H1 (cell line): ENCODE results near the gene CDC42. TPM values are rescaled to one million over a fixed set of nuclear protein-coding genes. Genes with fewer than 3 reads are reported as not detected.

Experiments
- CTCF ChIA-PET: fragments of 300-600 bp; sonication (Branson Sonifier 250); formaldehyde crosslinking; loops from one replicate; lab custom pipeline; 2021; ENCODE audit not compliant: partially characterized antibody; lab: Charles Lee
- POLR2A ChIA-PET: fragments of 300-600 bp; sonication (Branson Sonifier 250); formaldehyde crosslinking; loops from one replicate; lab custom pipeline; 2021; ENCODE audit warnings: inconsistent platforms; ENCODE audit not compliant: partially characterized antibody; lab: Charles Lee
- DNase-seq, 2 experiments: peaks; one replicate each; pipeline versions ENCODE4 v3.0.0 to v3.0.0-alpha.2; 2010 to 2022; ENCODE audit warnings: low spot score in 2 of 2, low read depth in 1 of 2, mixed read lengths in 1 of 2
- FAIRE-seq: peaks from 2 replicates; lab custom pipeline; 2011; peaks lifted over from hg19 to GRCh38; lab: Jason Lieb, UNC
- H2AFZ ChIP-seq: 2 replicates; pipeline ENCODE4 v1.8.1; 2012; ENCODE audit warnings: low read length, inconsistent platforms
- H2AK5ac ChIP-seq: 2 replicates; pipeline ENCODE4 v1.6.1; 2013; ENCODE audit warnings: low read depth, low read length
- H2BK120ac ChIP-seq: replicated peaks from 2 replicates; pipeline ENCODE3; 2013; ENCODE audit warnings: low read depth, low read length, inconsistent platforms
- H2BK12ac ChIP-seq: 2 replicates; pipeline ENCODE4 v1.6.1; 2013; ENCODE audit warnings: low read depth, low read length
- H2BK15ac ChIP-seq: 2 replicates; pipeline ENCODE4 v1.6.1; 2013; ENCODE audit warnings: low read length
- H2BK20ac ChIP-seq: 2 replicates; pipeline ENCODE4 v1.6.1; 2013; ENCODE audit warnings: low read length
- H2BK5ac ChIP-seq: 2 replicates; pipeline ENCODE4 v1.6.1; 2013; ENCODE audit warnings: low read depth, low read length
- H3K14ac ChIP-seq: 2 replicates; pipeline ENCODE4 v1.6.1; 2013; ENCODE audit warnings: inconsistent platforms; ENCODE audit not compliant: insufficient read length
- H3K18ac ChIP-seq: 2 replicates; pipeline ENCODE4 v1.6.1; 2013; ENCODE audit warnings: low read length; ENCODE audit errors: extremely low read depth
- H3K23ac ChIP-seq: 2 replicates; pipeline ENCODE4 v1.6.1; 2013; ENCODE audit warnings: inconsistent platforms; ENCODE audit not compliant: insufficient read length
- H3K23me2 ChIP-seq: 2 replicates; pipeline ENCODE4 v1.6.1; 2013; ENCODE audit warnings: low read depth, low read length
- H3K27ac ChIP-seq: 2 replicates; pipeline ENCODE4 v1.6.1; 2011; ENCODE audit warnings: low read depth, low read length, inconsistent platforms
- H3K27me3 ChIP-seq, 4 experiments: replicated peaks in 1 of 4; 1 replicate in 1 of 4; 2 replicates in 3 of 4; pipeline versions ENCODE4 v1.6.1 to v1.8.1; 2011 to 2013; ENCODE audit warnings: low read length in 3 of 4, mild to moderate bottlenecking in 3 of 4, inconsistent platforms in 2 of 4, mixed read lengths in 2 of 4, moderate library complexity in 1 of 4; ENCODE audit not compliant: control insufficient read depth in 3 of 4, insufficient read depth in 3 of 4; ENCODE audit errors: extremely low read depth in 1 of 4
- H3K36me3 ChIP-seq, 4 experiments: 2 replicates each; pipeline versions ENCODE4 v1.6.1 to v1.8.1; 2011 to 2013; ENCODE audit warnings: mild to moderate bottlenecking in 4 of 4, low read length in 3 of 4, moderate library complexity in 2 of 4, control low read depth in 1 of 4, inconsistent platforms in 1 of 4; ENCODE audit not compliant: insufficient read depth in 4 of 4, control insufficient read depth in 2 of 4
- H3K4ac ChIP-seq: replicated peaks from 2 replicates; pipeline ENCODE3; 2013; ENCODE audit warnings: low read length, low read depth, mixed read lengths, inconsistent platforms; ENCODE audit not compliant: insufficient read length
- H3K4me1 ChIP-seq, 4 experiments: replicated peaks in 1 of 4; 1 replicate in 1 of 4; 2 replicates in 3 of 4; pipeline versions ENCODE4 v1.6.1 to v1.8.1; 2011 to 2013; ENCODE audit warnings: low read length in 3 of 4, inconsistent platforms in 2 of 4, mixed read lengths in 1 of 4; ENCODE audit not compliant: insufficient read depth in 4 of 4, control insufficient read depth in 3 of 4
- H3K4me2 ChIP-seq, 2 experiments: 2 replicates each; pipeline versions ENCODE4 v1.6.1 to v1.8.1; 2011 to 2013; ENCODE audit warnings: low read depth in 2 of 2, low read length in 2 of 2, control low read depth in 1 of 2, inconsistent platforms in 1 of 2, mild to moderate bottlenecking in 1 of 2; ENCODE audit not compliant: insufficient read depth in 1 of 2
- H3K4me3 ChIP-seq, 4 experiments: fragments of 200-600, 300-600 bp in 1 of 4; sonication (generic), shearing (Covaris generic), sonication (Bioruptor Twin) in 1 of 4; 2 replicates each; pipeline versions ENCODE4 v1.5.1 to v1.8.1; 2011 to 2016; ENCODE audit warnings: low read length in 4 of 4, low read depth in 3 of 4, control low read depth in 2 of 4, inconsistent platforms in 2 of 4, mild to moderate bottlenecking in 2 of 4, mixed read lengths in 1 of 4, moderate library complexity in 1 of 4; ENCODE audit not compliant: insufficient read depth in 2 of 4; ENCODE audit errors: extremely low read depth in 1 of 4
- H3K56ac ChIP-seq: replicated peaks from 2 replicates; pipeline ENCODE3; 2013; ENCODE audit warnings: low read depth, mild to moderate bottlenecking, mixed read lengths, low read length, inconsistent platforms; ENCODE audit not compliant: insufficient read length
- H3K79me1 ChIP-seq: 2 replicates; pipeline ENCODE4 v1.6.1; 2013; ENCODE audit warnings: low read depth, low read length, control low read depth
- H3K79me2 ChIP-seq, 2 experiments: 2 replicates each; pipeline versions ENCODE4 v1.6.1 to v1.8.1; 2012 to 2013; ENCODE audit warnings: low read length in 2 of 2, mild to moderate bottlenecking in 2 of 2, inconsistent platforms in 1 of 2; ENCODE audit not compliant: insufficient read depth in 2 of 2, control insufficient read depth in 1 of 2
- H3K9ac ChIP-seq, 4 experiments: replicated peaks in 1 of 4; 1 replicate in 1 of 4; 2 replicates in 3 of 4; pipeline versions ENCODE4 v1.6.1 to v1.8.1; 2011 to 2013; ENCODE audit warnings: low read depth in 3 of 4, low read length in 3 of 4, control low read depth in 2 of 4, mild to moderate bottlenecking in 2 of 4, moderate library complexity in 2 of 4, inconsistent platforms in 1 of 4; ENCODE audit errors: extremely low read depth in 1 of 4
- H3K9me3 ChIP-seq, 2 experiments: 2 replicates each; pipeline versions ENCODE4 v1.6.1 to v1.8.1; 2012 to 2013; ENCODE audit warnings: mild to moderate bottlenecking in 2 of 2, moderate library complexity in 2 of 2, control low read depth in 1 of 2, inconsistent platforms in 1 of 2, low read depth in 1 of 2, low read length in 1 of 2, mixed read lengths in 1 of 2; ENCODE audit not compliant: insufficient read depth in 2 of 2
- H4K20me1 ChIP-seq, 2 experiments: replicated peaks in 1 of 2; 2 replicates each; pipeline versions ENCODE3 to v1.8.1; 2011 to 2013; ENCODE audit warnings: inconsistent platforms in 2 of 2, low read length in 2 of 2, mild to moderate bottlenecking in 1 of 2; ENCODE audit not compliant: insufficient read depth in 2 of 2, control insufficient read depth in 1 of 2
- H4K5ac ChIP-seq: 2 replicates; pipeline ENCODE4 v1.6.1; 2013; ENCODE audit warnings: low read length, low read depth, mixed read lengths, inconsistent platforms; ENCODE audit not compliant: insufficient read length
- H4K8ac ChIP-seq: 2 replicates; pipeline ENCODE4 v1.8.0; 2013; ENCODE audit warnings: mild to moderate bottlenecking, moderate library complexity, low read length, inconsistent platforms; ENCODE audit not compliant: insufficient read depth; ENCODE audit errors: extremely low read depth
- H4K91ac ChIP-seq: replicated peaks from 2 replicates; pipeline ENCODE3; 2013; ENCODE audit warnings: low read length, mixed read lengths, inconsistent platforms; ENCODE audit not compliant: insufficient read length
- ZNF274 ChIP-seq: IDR thresholded peaks from 2 replicates; pipeline ENCODE4 v1.7.0; 2012; ENCODE audit warnings: low read length, borderline replicate concordance; ENCODE audit errors: extremely low read depth
- WGBS, 2 experiments: shearing (Covaris generic) in 1 of 2; methylation state at CpG; one replicate each; pipeline versions ENCODE4 v1.1.6 to v1.1.7; 2013 to 2015; ENCODE audit warnings: low lambda C conversion rate in 2 of 2, mixed read lengths in 2 of 2, inconsistent platforms in 1 of 2, low coverage in 1 of 2, missing lambda C conversion rate in 1 of 2; ENCODE audit not compliant: insufficient replicate concordance in 2 of 2, insufficient coverage in 1 of 2, insufficient read length in 1 of 2; ENCODE audit errors: extremely low coverage in 1 of 2, missing lambda C conversion rate in 1 of 2; 5-methylcytosine and 5-hydroxymethylcytosine counted together
- polyA plus RNA-seq, 7 experiments: library from polyadenylated mRNA; depleted of rRNA in 3 of 7; stranded (reverse) in 5 of 7; unstranded in 2 of 7; fragments of >200 nt in 5 of 7; fragments of 200-250 nt in 2 of 7; gene quantifications; 1 replicate in 5 of 7; 2 replicates in 1 of 7; 4 replicates in 1 of 7; pipeline versions ENCODE4 v1.2.1 to v1.2.3, GENCODE V29; 2011 to 2013; ENCODE audit warnings: missing spikeins in 2 of 7, mixed read lengths in 2 of 7
- total RNA-seq: library from RNA; stranded (reverse); fragmentation: NEBNext Ultra II Directional; extraction: Animal tissue kit (Norgen Biotek cat#: 25700); gene quantifications from 2 replicates; pipeline ENCODE4 v1.2.1, GENCODE V29; 2021

Gene CDC42
- total and polyA plus RNA-seq, 2 of the 8 experiments (the other 6 are each of a cell fraction or from before 2014, with no cell fraction given), result 110 to 179 TPM

GRCh38 chr1:22045604-22046228, 6.8 kb upstream of the CDC42 start:
- peak overlapping the region; percentile 97; the same call in 1 of the 2 replicates for H2BK15ac ChIP-seq
- peak overlapping the region; percentile 90 for H2BK20ac ChIP-seq
- no peak for DNase-seq
- H4K5ac ChIP-seq, result no peak overlapping the region
- H3K4me2 ChIP-seq, result no peak overlapping the region
- no peaks in the 10 kb centered on the region for H3K79me2 ChIP-seq
- H3K9me3 ChIP-seq, result no peaks in the 10 kb centered on the region
- no peaks in the 10 kb centered on the region for H3K27me3 ChIP-seq
- TF ChIP-seq ZNF274, result no peak
- H3K36me3 ChIP-seq, result no peaks in the 10 kb centered on the region
- no peak overlapping the region for H2BK5ac ChIP-seq
- no peak overlapping the region for H4K8ac ChIP-seq
- no peak overlapping the region for H2AK5ac ChIP-seq
- no peak overlapping the region for H3K27ac ChIP-seq
- no peak overlapping the region for H3K23ac ChIP-seq
- no peak overlapping the region for H4K91ac ChIP-seq
- H3K23me2 ChIP-seq, result no peaks in the 10 kb centered on the region
- no peak overlapping the region for H3K9ac ChIP-seq
- peak overlapping the region; percentile 84; the same call in 1 of the 2 replicates for H2BK12ac ChIP-seq
- H4K20me1 ChIP-seq, result no peaks in the 10 kb centered on the region
- FAIRE-seq, result no peak
- no peak overlapping the region for H3K14ac ChIP-seq
- POLR2A ChIA-PET, result no interaction called here
- H3K4ac ChIP-seq, result no peak overlapping the region
- H2BK120ac ChIP-seq, result no peak overlapping the region
- H3K79me1 ChIP-seq, result no peaks in the 10 kb centered on the region
- no peak overlapping the region for H3K4me3 ChIP-seq
- CTCF ChIA-PET, result interaction anchor here (2.2 kb wide), 1 partner anchor 22 kb away, joined by 7 read pairs; no protein-coding TSS in a partner anchor
- H3K56ac ChIP-seq, result no peak overlapping the region
- H3K4me1 ChIP-seq, result peaks cover 0 to 9% (median 6%) of the 10 kb centered on the region in 4 experiments; a peak in 5 of 7 replicates
- 81% methylated on average over 2 of the region's 2 CpGs; no CpG with 5 or more reads in 1 of the 2 experiments for WGBS, 2 experiments
- H3K18ac ChIP-seq, result no peak overlapping the region
- H2AFZ ChIP-seq, result no peak overlapping the region
